NCI-H524 treated with DMSO at 0.1 percent for 48 hours (cell line): ENCODE data around the gene RWDD2A.
"Not testable (repeated sequence)": the region's sequence is repeated elsewhere in the genome, so short reads cannot be mapped to it uniquely, and the experiment has no call there.

Experiments
- DNase-seq: peaks from one replicate; lab custom pipeline; 2025; lab: John Stamatoyannopoulos, UW

The RWDD2A gene

DNA sequence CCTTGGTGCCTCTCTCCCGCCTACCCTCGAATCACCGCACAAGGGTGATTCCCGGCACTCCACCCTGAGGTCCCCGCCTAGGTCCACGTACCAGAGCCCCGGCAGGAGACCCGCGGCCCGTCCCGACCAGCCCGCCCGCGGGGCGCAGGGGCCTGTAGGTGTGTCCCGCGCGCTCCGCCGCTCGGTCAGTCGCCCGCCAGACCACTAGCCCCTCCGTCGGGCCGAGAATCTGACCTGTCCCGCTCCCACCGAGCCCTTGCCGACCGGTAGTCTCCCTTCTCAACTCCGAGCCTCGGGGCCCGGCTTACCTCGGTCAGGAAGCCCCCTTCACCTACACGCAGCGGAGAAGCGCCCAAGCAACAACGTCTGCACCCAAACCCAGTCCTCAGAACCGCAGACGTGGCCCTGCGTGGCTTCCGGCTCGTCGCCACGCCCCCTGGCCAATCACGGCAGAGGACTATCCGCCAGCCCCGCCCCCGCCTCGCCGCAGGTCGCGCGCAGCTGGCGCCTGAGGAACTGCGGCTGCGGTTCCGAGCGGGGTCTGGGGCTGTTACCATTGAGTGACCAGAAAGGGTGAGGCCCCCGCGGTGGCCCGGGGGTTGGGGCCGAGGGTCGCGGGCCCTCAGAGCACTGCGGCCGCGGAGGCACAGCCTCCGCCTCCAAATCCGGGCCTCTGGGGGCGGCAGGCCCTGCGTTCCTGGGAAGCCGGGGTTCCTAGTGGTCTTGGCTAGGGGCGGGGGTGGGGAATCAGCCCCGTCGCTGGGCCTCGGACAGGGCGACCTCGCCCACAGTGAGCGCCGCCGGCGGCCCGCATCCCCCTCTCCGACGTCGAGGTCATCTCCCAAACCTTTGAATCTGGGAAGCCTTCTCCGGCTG lies at the start of gene RWDD2A, which contains the start of gene PGM3:
Gene RWDD2A, plus strand, starts transcription at position 487 of the 876 bp plus-strand sequence. CDS start 1,095 bp downstream, outside the sequence.
Gene PGM3, minus strand, starts transcription at position 395 of the 876 bp plus-strand sequence. CDS start 2,253 bp downstream, outside the sequence.
- DNase-seq: peak; percentile 15

GRCh38 chr6:83151114-83151513 lies 42.0 kb upstream of the RWDD2A start:
- DNase-seq: no peak

DNA sequence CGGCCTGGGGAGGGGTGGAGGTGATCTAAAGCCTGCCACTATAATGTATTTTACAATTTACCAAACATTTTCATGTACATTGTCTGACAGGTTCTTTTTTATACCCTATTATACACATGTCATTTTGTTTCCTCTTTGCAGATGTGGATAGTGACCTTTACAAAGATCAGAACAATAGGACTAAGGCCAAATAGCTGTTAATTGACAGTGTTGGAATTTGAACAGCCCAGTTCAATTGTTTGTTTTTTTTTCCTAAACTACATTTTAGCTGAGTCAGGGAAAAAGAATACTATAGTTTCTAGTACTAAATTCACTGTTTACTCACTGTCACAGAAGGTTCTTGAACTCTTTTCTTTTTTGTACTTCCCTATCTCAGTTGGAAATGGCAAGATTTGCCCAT lies 40.2 kb upstream of the RWDD2A start:
- no peak for DNase-seq

GRCh38 chr6:83153883-83154521 lies 39.2 kb upstream of the RWDD2A start:
- no peak for DNase-seq

- DNase-seq: no peak
Observed at GRCh38 chr6:83155794-83156193, 37.4 kb upstream of the RWDD2A start.

GRCh38 chr6:83160167-83160566 lies 33.0 kb upstream of the RWDD2A start:
- no peak for DNase-seq

- no peak for DNase-seq
Observed at GRCh38 chr6:83167726-83168278, 25.4 kb upstream of the RWDD2A start.

DNA sequence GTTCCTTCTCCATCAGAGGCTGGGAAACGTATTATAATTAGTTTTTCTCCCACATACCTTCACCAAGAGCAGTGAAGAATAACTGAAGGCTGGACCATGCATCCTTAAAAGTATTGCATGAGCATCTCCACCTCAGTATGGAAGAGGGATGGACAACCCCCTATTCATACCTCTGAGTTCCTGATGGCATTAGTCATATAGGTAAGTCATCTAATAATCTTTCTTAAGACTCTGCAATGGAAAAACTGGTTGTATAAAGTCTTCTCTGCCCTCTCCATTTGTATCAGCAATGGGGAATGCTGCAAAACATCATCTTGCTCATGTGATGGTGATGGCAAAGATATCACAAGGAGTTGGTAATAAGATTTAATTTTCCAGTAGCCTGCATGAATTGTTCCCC lies 24.6 kb upstream of the RWDD2A start:
- DNase-seq: no peak

- DNase-seq: no peak
Observed at GRCh38 chr6:83169106-83169505, 24.1 kb upstream of the RWDD2A start.

GRCh38 chr6:83169511-83169910 lies 23.6 kb upstream of the RWDD2A start:
- no peak for DNase-seq

GRCh38 chr6:83176246-83176645 lies 16.9 kb upstream of the RWDD2A start:
- no peak for DNase-seq

DNA sequence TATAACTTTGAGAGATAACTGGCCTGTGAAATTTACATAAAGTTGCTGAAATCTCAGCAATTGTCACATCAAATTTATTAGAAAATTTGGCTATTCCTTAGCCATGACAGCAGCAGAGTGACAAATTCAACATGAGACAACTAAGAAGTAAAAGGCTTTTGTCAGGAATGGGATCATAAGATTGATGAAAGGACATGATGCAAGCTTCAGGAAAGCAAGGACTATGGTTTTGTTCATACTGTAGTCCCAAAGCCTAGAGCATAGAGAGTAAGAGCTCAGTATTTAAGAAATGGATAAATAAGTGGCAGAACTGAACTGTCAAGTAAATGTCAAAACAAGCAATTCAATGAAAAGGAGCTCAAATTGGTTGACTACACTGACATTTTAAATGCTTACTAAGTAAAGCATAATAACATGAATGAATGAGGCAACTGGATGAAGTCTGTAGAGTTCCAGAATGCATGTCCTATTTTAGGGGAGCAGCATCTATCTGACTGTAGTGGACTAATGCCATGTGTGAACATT lies 12.7 kb upstream of the RWDD2A start:
- DNase-seq: no peak

GRCh38 chr6:83182114-83182513 lies 11.0 kb upstream of the RWDD2A start:
- no peak for DNase-seq

- DNase-seq: no peak
Observed at GRCh38 chr6:83183082-83183828, 9.9 kb upstream of the RWDD2A start.

DNA sequence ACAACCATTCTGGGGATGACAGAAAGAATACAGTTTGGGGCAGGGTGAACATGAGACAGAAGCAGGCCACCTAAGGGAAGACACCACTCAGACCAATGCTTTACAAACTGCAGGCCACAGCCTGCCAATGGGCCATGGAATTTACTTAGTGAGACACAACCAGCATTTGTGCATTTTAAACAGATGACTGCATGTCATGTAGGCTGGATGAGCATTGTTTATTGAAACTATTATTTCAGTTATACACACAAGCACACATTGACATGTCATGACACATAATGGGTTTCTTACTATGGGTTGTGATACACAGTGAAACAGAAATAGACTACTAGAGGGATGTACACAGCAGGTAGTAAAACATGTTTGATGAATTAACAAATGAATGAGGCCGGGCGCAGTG lies 8.1 kb upstream of the RWDD2A start:
- no peak for DNase-seq

DNA sequence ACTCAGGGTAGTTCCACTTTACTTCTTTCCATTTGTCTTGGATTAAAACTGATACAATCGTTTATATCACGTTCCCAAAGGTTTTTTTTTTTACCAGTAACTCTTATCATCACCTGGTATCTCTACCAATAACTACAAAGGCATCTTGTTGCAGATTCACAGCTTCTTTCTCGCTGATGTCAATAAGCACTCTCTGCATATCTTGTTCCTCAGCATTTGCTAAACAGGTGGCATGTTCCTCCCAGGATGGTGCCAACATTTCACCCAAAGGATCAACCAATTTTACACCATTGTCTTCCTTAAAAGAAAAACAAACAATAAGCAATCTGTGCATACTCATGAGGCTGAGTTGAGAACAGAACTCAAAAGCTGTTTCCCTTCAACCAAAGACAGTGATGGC lies 4.7 kb upstream of the RWDD2A start:
- DNase-seq: no peak

DNA sequence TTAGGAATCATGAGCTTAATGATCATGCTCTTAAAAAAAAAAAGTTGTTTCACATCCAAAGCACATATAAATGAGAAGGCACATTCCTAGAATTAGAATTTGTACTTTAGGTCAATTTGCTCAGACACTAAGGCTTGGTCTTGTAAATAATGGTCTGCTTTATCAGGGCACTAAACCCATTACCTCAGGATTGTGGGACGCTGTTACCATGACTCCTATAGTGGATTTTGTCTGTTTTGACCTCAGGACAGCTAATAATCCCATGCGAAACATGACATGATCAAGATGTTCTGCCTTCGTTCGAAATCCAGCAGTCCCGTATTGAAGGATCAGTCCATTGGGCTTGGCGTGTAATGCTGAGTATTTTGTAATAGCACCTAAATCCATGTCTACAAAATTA lies 2.5 kb upstream of the RWDD2A start:
- no peak for DNase-seq

DNA sequence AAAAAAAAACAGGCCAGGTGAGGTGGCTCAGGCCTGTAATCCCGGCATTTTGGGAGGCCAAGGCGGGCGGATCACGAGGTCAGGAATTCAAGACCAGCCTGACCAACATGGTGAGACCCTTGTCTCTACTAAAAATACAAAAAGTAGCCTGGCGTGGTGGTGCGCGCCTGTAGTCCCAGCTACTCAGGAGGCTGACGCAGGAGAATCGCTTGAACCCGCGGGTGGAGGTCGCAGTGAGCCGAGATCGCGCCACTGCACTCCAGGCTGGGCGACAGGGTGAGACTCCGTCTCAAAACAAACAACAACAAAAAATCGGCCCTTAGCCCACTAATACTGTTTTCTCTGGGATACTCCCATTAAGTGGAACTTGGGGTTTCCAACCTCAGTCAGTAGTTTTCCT lies 1.2 kb upstream of the RWDD2A start:
- not testable (repeated sequence) for DNase-seq

DNA sequence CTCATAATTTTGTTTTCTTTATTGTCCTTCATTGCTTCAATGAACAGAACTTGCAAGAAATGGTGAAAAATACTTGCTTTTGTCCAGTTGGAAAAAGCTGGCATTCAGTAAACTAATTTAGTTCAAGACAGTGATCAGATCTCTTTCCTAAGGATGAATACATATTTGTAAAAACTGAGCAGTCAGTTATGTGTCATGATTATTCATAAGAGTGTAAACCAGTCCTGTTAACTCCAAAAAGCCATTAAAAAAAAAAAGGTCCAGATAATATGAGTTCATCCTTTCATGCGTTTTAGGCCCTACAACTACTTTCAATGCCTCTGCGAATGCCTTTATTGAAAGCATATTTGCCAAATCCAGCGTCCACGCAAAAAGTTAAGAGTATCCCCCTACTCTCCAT lies 701 bp upstream of the RWDD2A start:
- DNase-seq: no peak

- DNase-seq: no peak
Observed at GRCh38 chr6:83193747-83194566, 800 bp downstream of the RWDD2A start.
